ENCODE data around the gene BANP. TPM values are rescaled to one million over a fixed set of nuclear protein-coding genes. Genes with fewer than 3 reads are reported as not detected.
"Not testable (repeated sequence)": the region's sequence is repeated elsewhere in the genome, so short reads cannot be mapped to it uniquely, and the experiment has no call there.

Gene BANP
- total RNA-seq, 1 experiment from 2014 or later, result 24.2 TPM

GRCh38 chr16:88091221-88091971, 140.2 kb downstream of the BANP start:
- H3K9me3 ChIP-seq (ENCODE audit: low read length); H3K4me3 ChIP-seq (ENCODE audit: low read length); DNase-seq; POLR2A ChIA-PET (ENCODE audit: unreplicated experiment); H3K79me2 ChIP-seq (ENCODE audit: low read length); H3K4me2 ChIP-seq (ENCODE audit: low read length); BruUV-seq (replicated peaks); intact Hi-C loops (cut with micrococcal nuclease); H3F3A ChIP-seq (ENCODE audit: low read length, unreplicated experiment); H3K9ac ChIP-seq (ENCODE audit: low read length); H3K9me2 ChIP-seq (replicated peaks; ENCODE audit: low read length); CTCF ChIA-PET; ATAC-seq; H3K27me3 ChIP-seq (ENCODE audit: low read length); H3K4me1 ChIP-seq (ENCODE audit: insufficient read depth, low read length); H3K36me3 ChIP-seq (ENCODE audit: low read depth, low read length); H4K20me1 ChIP-seq (ENCODE audit: low read length); H3K27ac ChIP-seq (ENCODE audit: low read length); H2AFZ ChIP-seq (ENCODE audit: low read length): not testable (repeated sequence)

- not testable (repeated sequence) for H3K27me3 ChIP-seq (ENCODE audit: low read length)
These were observed 140.7 kb downstream of the BANP start for GRCh38 chr16:88091972-88092302.

GRCh38 chr16:88092791-88093555, 141.7 kb downstream of the BANP start:
- H3K4me3 ChIP-seq (ENCODE audit: low read length); H4K20me1 ChIP-seq (ENCODE audit: low read length); DNase-seq; intact Hi-C loops (cut with micrococcal nuclease); H3K4me2 ChIP-seq (ENCODE audit: low read length); H3K9ac ChIP-seq (ENCODE audit: low read length); H2AFZ ChIP-seq (ENCODE audit: low read length); H3K9me3 ChIP-seq (ENCODE audit: low read length); ATAC-seq; H3K36me3 ChIP-seq (ENCODE audit: low read depth, low read length); CTCF ChIA-PET; H3K79me2 ChIP-seq (ENCODE audit: low read length); H3K9me2 ChIP-seq (replicated peaks; ENCODE audit: low read length); BruUV-seq (replicated peaks); H3K4me1 ChIP-seq (ENCODE audit: insufficient read depth, low read length); H3K27ac ChIP-seq (ENCODE audit: low read length); H3K27me3 ChIP-seq (ENCODE audit: low read length); POLR2A ChIA-PET (ENCODE audit: unreplicated experiment); H3F3A ChIP-seq (ENCODE audit: low read length, unreplicated experiment): not testable (repeated sequence)

More at GRCh38 chr16:88091972-88092302, 140.7 kb downstream of the BANP start:
- H3F3A ChIP-seq (ENCODE audit: low read length, unreplicated experiment); H3K4me3 ChIP-seq (ENCODE audit: low read length); BruUV-seq (replicated peaks); ATAC-seq; POLR2A ChIA-PET (ENCODE audit: unreplicated experiment); intact Hi-C loops (cut with micrococcal nuclease); H3K9me3 ChIP-seq (ENCODE audit: low read length); CTCF ChIA-PET; H3K36me3 ChIP-seq (ENCODE audit: low read depth, low read length); H2AFZ ChIP-seq (ENCODE audit: low read length); H3K79me2 ChIP-seq (ENCODE audit: low read length); H3K4me1 ChIP-seq (ENCODE audit: insufficient read depth, low read length); H3K9ac ChIP-seq (ENCODE audit: low read length); H3K4me2 ChIP-seq (ENCODE audit: low read length); DNase-seq; H4K20me1 ChIP-seq (ENCODE audit: low read length); H3K27ac ChIP-seq (ENCODE audit: low read length); H3K9me2 ChIP-seq (replicated peaks; ENCODE audit: low read length): not testable (repeated sequence)

- H3K27ac ChIP-seq (ENCODE audit: low read length); BruUV-seq (replicated peaks); H3K4me1 ChIP-seq (ENCODE audit: insufficient read depth, low read length); H3F3A ChIP-seq (ENCODE audit: low read length, unreplicated experiment); intact Hi-C loops (cut with micrococcal nuclease); ATAC-seq; CTCF ChIA-PET; H3K79me2 ChIP-seq (ENCODE audit: low read length); H4K20me1 ChIP-seq (ENCODE audit: low read length); H3K4me3 ChIP-seq (ENCODE audit: low read length); H3K9me3 ChIP-seq (ENCODE audit: low read length); H3K36me3 ChIP-seq (ENCODE audit: low read depth, low read length); H3K9ac ChIP-seq (ENCODE audit: low read length); H2AFZ ChIP-seq (ENCODE audit: low read length); POLR2A ChIA-PET (ENCODE audit: unreplicated experiment); H3K4me2 ChIP-seq (ENCODE audit: low read length); DNase-seq; H3K9me2 ChIP-seq (replicated peaks; ENCODE audit: low read length); H3K27me3 ChIP-seq (ENCODE audit: low read length): not testable (repeated sequence)
These were observed 142.5 kb downstream of the BANP start for GRCh38 chr16:88093556-88094252.

DNA sequence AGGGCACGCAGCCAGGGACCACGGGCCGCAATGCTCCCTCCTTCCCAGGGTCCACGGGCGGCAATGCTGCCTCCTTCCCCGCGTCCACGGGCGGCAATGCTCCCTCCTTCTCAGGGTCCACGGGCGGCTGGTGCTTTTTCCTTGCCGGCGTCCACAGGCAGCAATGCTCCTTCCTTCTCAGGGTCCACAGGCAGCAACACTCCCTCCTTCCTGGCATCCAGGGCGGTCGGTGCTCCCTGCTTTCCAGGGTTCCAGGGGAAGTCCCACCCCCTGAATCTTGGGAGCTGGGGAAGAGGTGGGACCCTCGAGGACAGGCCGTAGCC, 143.0 kb downstream of the BANP start:
- H3K4me1 ChIP-seq (ENCODE audit: insufficient read depth, low read length); H3K27me3 ChIP-seq (ENCODE audit: low read length); CTCF ChIA-PET; H3K4me2 ChIP-seq (ENCODE audit: low read length); H3K4me3 ChIP-seq (ENCODE audit: low read length); H3K9me2 ChIP-seq (replicated peaks; ENCODE audit: low read length); H3F3A ChIP-seq (ENCODE audit: low read length, unreplicated experiment); H4K20me1 ChIP-seq (ENCODE audit: low read length); H3K9me3 ChIP-seq (ENCODE audit: low read length); H3K27ac ChIP-seq (ENCODE audit: low read length); BruUV-seq (replicated peaks); H3K9ac ChIP-seq (ENCODE audit: low read length); H2AFZ ChIP-seq (ENCODE audit: low read length); H3K36me3 ChIP-seq (ENCODE audit: low read depth, low read length); DNase-seq; ATAC-seq; H3K79me2 ChIP-seq (ENCODE audit: low read length); POLR2A ChIA-PET (ENCODE audit: unreplicated experiment); intact Hi-C loops (cut with micrococcal nuclease): not testable (repeated sequence)

DNA sequence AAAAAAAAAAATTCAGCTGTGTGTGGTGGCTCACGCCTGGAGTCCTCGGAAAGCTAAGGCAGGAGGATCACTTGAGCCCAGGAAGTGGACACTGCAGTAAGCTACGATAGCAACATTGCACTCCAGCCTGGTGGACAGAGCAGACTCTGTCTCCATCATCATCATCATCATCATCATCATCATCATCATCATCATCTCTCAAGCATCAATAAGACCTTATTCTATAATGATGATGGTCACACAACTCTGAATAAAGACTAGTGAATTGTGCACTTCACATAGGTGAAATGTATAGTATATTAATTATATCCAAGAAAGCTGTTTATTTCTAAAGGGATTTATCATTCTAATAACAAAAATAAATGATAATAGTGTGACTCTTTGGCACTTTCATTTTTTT, 143.7 kb downstream of the BANP start:
- POLR2A ChIA-PET (ENCODE audit: unreplicated experiment); intact Hi-C loops (cut with micrococcal nuclease): not testable (repeated sequence)

More for the DNA sequence above, 143.7 kb downstream of the BANP start:
- H3K4me2 ChIP-seq (ENCODE audit: low read length); CTCF ChIA-PET; H3K79me2 ChIP-seq (ENCODE audit: low read length); ATAC-seq; H3K9me2 ChIP-seq (replicated peaks; ENCODE audit: low read length); H2AFZ ChIP-seq (ENCODE audit: low read length); H3K36me3 ChIP-seq (ENCODE audit: low read depth, low read length); H3K4me1 ChIP-seq (ENCODE audit: insufficient read depth, low read length); DNase-seq; H3K9ac ChIP-seq (ENCODE audit: low read length); H3K4me3 ChIP-seq (ENCODE audit: low read length); H3K9me3 ChIP-seq (ENCODE audit: low read length); BruUV-seq (replicated peaks); H4K20me1 ChIP-seq (ENCODE audit: low read length); H3F3A ChIP-seq (ENCODE audit: low read length, unreplicated experiment); H3K27me3 ChIP-seq (ENCODE audit: low read length); H3K27ac ChIP-seq (ENCODE audit: low read length): not testable (repeated sequence)

Data from PC-3 (cell line).